AG04450 (cell line): Measurements from ENCODE around the gene CENPE. TPM values are rescaled to one million over a fixed set of nuclear protein-coding genes. Genes with fewer than 3 reads are reported as not detected.

Experiments
- CTCF ChIA-PET: fragments of 300-600, 350-600 bp; formaldehyde crosslinking; extraction: SDS; loops from one replicate; lab custom pipeline; 2022; ENCODE audit warnings: antibody characterized with exemption, inconsistent platforms; lab: Charles Lee
- POLR2A ChIA-PET: fragments of 350-600 bp; formaldehyde crosslinking; extraction: SDS; loops from one replicate; lab custom pipeline; 2021; ENCODE audit warnings: antibody characterized with exemption, inconsistent platforms; lab: Yijun Ruan, JAX
- DNase-seq: peaks from one replicate; pipeline ENCODE4 v3.0.0-alpha.2; 2011; ENCODE audit warnings: low read depth, low spot score
- H3K27ac ChIP-seq: one replicate; pipeline ENCODE4 v1.5.1; 2012; ENCODE audit warnings: low read depth, low read length, control low read depth
- H3K27me3 ChIP-seq: one replicate; pipeline ENCODE4 v1.6.0; 2012; ENCODE audit warnings: low read length; ENCODE audit not compliant: control insufficient read depth, insufficient read depth
- H3K4me3 ChIP-seq: 2 replicates; pipeline ENCODE4 v1.5.1; 2011; ENCODE audit warnings: mild to moderate bottlenecking, low read depth, low read length, control low read depth
- H3K9me3 ChIP-seq: 2 replicates; pipeline ENCODE4 v1.5.1; 2012; ENCODE audit warnings: low read length; ENCODE audit not compliant: control insufficient read depth, insufficient read depth
- polyA plus RNA-seq: library from polyadenylated mRNA; depleted of rRNA; stranded (reverse); fragments of >200 nt; gene quantifications from 2 replicates; pipeline ENCODE4 v1.2.3, GENCODE V29; 2011
- TF ChIP-seq, protein P1 (sequence below): IDR thresholded peaks from 2 replicates; pipeline ENCODE4 v1.5.1; 2011; ENCODE audit warnings: low read depth, low read length, control low read depth, inconsistent platforms

The CENPE gene
- polyA plus RNA-seq, 1 experiment: 4.5 TPM

DNA sequence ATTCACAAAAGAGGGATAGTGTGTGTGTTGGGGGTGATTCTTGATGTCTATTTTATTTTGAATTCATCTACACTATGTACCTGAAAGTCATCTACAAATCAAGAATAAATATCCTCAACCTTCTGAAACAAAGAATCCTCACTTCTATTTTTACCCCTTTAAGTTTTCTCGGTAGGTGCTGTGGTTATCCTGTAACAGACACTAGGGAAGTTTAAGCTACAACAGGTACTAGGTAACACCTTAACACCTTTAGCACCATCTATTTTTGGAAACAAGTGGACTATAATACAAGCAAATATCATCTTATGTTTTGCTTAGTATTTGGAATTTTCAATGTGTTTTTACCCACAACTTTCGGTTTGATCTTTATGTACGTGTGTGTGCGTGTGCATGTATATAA lies 86.5 kb downstream of the CENPE start:
- no peaks in the 10 kb centered on the region for H3K9me3 ChIP-seq
- no peak overlapping the region for H3K4me3 ChIP-seq
- TF ChIP-seq, protein P1, sequence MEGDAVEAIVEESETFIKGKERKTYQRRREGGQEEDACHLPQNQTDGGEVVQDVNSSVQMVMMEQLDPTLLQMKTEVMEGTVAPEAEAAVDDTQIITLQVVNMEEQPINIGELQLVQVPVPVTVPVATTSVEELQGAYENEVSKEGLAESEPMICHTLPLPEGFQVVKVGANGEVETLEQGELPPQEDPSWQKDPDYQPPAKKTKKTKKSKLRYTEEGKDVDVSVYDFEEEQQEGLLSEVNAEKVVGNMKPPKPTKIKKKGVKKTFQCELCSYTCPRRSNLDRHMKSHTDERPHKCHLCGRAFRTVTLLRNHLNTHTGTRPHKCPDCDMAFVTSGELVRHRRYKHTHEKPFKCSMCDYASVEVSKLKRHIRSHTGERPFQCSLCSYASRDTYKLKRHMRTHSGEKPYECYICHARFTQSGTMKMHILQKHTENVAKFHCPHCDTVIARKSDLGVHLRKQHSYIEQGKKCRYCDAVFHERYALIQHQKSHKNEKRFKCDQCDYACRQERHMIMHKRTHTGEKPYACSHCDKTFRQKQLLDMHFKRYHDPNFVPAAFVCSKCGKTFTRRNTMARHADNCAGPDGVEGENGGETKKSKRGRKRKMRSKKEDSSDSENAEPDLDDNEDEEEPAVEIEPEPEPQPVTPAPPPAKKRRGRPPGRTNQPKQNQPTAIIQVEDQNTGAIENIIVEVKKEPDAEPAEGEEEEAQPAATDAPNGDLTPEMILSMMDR: no peak
- H3K27ac ChIP-seq: no peak overlapping the region
- ChIA-PET CTCF (interaction anchor here (0.8 to 1.4 kb wide), 4 partner anchors 11 to 681 kb away, joined by 3 to 8 read pairs (median 6); partner anchors contain the start of gene BDH2), POLR2A (no interaction called here)
- DNase-seq: no peak
- H3K27me3 ChIP-seq: no peaks in the 10 kb centered on the region

DNA sequence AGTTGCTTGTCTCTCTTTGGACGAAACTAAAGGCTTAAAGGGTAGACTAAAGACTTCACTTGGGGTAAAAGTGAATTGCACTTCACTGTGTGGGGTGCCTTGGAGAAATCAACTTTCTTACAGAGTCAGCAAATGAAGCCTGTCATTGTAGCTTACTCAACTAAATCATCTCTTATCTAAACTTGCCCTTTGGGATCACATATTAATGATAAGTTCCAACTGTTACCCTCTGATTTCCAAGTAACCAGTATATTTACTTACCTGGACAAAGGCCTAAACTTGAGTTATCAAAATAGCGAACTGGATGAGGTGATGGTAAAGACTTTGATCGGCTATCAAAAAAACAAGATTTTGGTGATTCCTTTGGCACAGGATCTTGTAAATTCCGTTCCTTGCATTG lies 89.6 kb downstream of the CENPE start:
- no peaks in the 10 kb centered on the region for H3K27me3 ChIP-seq
- no peak overlapping the region for H3K27ac ChIP-seq
- DNase-seq: no peak
- CTCF ChIA-PET: interaction anchor here (2.7 kb wide), 1 partner anchor 8 kb away, joined by 16 read pairs; the partner anchor contains the start of gene BDH2
- H3K9me3 ChIP-seq: no peaks in the 10 kb centered on the region
- TF ChIP-seq, protein P1: no peak
- H3K4me3 ChIP-seq: no peak overlapping the region
- POLR2A ChIA-PET: interaction anchor here (0.7 kb wide), 1 partner anchor 23 kb away, joined by 3 read pairs; no protein-coding TSS in a partner anchor

DNA sequence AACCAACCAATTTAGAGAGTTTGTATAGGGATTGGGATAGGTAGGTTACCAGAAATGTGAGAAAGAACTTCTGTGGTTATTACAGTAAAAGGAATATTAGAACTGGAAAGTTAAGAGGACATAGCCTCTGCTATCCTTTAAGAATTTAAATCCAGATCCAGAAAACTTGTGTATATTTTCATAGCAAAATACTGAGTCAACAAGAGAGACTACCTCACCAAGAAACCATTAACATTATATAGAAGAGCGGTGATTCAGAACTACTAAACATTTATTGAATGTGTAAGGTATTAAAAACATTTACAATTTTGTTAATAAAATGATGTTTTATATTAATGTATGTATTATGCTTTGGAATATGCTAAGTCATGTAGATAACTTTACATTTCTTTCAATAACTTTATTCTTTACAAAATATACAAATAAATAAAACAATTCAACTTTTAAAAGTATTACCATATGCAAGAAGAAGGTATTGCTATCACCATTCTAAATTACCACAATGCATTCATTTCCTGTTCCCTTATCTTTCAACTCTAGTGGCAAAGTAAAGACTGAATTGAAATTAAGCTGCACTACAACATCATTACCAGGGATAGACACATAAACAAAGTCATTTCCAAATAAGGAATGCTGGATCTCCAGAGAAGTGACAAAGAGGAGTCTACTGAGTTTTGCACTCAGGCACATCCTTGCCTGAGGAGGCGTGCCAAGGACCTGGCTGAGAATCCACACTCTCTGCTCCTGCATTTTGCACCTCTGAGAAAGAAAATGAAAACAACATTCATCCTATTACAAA lies 92.4 kb downstream of the CENPE start:
- Histone ChIP-seq H3K9me3 (no peaks in the 10 kb centered on the region), H3K27me3 (no peaks in the 10 kb centered on the region), H3K4me3 (no peak overlapping the region), H3K27ac (no peak overlapping the region)
- ChIA-PET CTCF (no interaction called here), POLR2A (no interaction called here)
- DNase-seq: no peak
- TF ChIP-seq, protein P1: no peak

DNA sequence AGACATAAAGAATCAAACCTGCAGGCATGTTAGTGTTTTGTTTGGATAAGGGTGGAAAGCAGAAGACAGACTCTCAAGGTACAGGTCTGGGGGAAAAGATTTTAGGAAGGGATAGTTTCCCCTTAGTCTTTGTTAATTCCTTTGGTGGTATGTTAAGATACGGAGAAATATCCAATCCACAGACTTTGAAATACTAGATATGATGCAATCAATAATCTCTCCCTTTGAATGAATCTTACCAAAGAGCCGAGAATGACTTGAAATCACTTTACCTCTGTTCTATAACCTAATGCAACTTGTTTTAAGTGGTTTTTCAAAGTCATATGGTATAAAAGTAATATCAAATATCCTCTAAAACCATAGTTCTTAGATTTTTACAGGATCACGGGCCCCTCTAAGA lies 93.3 kb downstream of the CENPE start:
- TF ChIP-seq, protein P1: no peak
- ChIA-PET CTCF (interaction anchor here (1.5 kb wide), 1 partner anchor 13 kb away, joined by 6 read pairs; no protein-coding TSS in a partner anchor), POLR2A (no interaction called here)
- no peaks in the 10 kb centered on the region for H3K9me3 ChIP-seq
- no peak overlapping the region for H3K27ac ChIP-seq
- H3K4me3 ChIP-seq: no peak overlapping the region
- H3K27me3 ChIP-seq: no peaks in the 10 kb centered on the region
- DNase-seq: no peak

DNA sequence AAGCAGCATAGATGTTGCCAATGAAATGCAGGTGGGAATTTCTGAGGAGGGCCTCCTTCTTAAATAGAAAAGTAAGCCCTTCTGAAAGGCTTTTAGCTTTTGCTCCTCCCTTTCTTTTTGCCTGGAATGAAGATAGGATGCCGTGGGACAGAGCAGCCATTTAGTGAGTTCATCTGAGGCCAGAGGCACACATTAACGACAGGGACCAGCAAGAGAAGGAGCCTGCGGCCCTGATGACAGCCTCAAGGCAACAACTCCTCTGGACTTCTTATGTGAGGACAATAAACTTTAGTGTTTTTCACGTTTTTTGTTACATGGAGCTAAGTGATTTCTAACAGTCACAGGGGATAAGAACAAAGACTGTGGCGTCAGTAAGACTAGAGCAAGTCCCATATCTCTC lies 97.5 kb downstream of the CENPE start:
- ChIA-PET POLR2A (no interaction called here), CTCF (interaction anchor here (0.5 to 4.5 kb wide), 16 partner anchors 8 to 668 kb away, joined by 3 to 30 read pairs (median 5); partner anchors contain the start of genes SLC9B1 and SLC9B2)
- H3K27me3 ChIP-seq: no peaks in the 10 kb centered on the region
- H3K4me3 ChIP-seq: no peak overlapping the region
- TF ChIP-seq, protein P1: no peak
- no peaks in the 10 kb centered on the region for H3K9me3 ChIP-seq
- no peak for DNase-seq
- no peak overlapping the region for H3K27ac ChIP-seq
